ENCODE data around the gene ACSF3. TPM values are rescaled to one million over a fixed set of nuclear protein-coding genes. Genes with fewer than 3 reads are reported as not detected.

Gene ACSF3
- total RNA-seq, 1 experiment from 2014 or later, result 54.9 TPM

DNA sequence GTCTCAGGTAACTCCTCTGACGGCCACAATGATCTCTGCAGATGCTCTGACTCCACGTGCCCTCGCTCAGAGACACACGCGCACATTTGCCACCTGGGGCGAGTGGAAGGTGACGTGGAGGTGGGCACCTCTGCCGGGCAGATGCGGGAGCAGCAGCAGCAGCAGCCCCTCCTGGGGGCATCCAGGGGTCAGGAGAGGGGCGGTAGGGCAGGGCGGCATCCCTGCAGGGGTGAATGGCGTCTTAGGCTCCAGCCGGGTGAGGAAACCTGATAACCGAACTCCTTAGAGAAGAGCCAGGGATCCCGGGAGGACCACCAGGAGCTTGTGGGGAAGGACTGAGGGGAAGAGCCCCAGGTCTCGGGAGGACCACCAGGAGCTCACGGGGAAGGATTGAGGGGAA lies 43.3 kb downstream of the ACSF3 start:
- Mint-ChIP-seq H3K36me3 (ENCODE audit: insufficient read depth, unreplicated experiment) (peaks cover 6% of the 10 kb centered on the region), H3K4me3 (ENCODE audit: low read depth, unreplicated experiment) (no peak overlapping the region), H3K9me3 (ENCODE audit: low read depth, unreplicated experiment) (no peaks in the 10 kb centered on the region), H3K27me3 (ENCODE audit: unreplicated experiment) (no peaks in the 10 kb centered on the region), H3K27ac (ENCODE audit: unreplicated experiment) (no peak overlapping the region), H3K4me1 (ENCODE audit: low read depth, unreplicated experiment) (no peaks in the 10 kb centered on the region)
- CTCF ChIA-PET, result no interaction called here
- DNase-seq, result no peak
- TF ChIP-seq, protein P1, sequence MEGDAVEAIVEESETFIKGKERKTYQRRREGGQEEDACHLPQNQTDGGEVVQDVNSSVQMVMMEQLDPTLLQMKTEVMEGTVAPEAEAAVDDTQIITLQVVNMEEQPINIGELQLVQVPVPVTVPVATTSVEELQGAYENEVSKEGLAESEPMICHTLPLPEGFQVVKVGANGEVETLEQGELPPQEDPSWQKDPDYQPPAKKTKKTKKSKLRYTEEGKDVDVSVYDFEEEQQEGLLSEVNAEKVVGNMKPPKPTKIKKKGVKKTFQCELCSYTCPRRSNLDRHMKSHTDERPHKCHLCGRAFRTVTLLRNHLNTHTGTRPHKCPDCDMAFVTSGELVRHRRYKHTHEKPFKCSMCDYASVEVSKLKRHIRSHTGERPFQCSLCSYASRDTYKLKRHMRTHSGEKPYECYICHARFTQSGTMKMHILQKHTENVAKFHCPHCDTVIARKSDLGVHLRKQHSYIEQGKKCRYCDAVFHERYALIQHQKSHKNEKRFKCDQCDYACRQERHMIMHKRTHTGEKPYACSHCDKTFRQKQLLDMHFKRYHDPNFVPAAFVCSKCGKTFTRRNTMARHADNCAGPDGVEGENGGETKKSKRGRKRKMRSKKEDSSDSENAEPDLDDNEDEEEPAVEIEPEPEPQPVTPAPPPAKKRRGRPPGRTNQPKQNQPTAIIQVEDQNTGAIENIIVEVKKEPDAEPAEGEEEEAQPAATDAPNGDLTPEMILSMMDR (IDR thresholded peaks at IDR 0.05; ENCODE audit: unreplicated experiment), result no peak
- intact Hi-C loops (cut with micrococcal nuclease; ENCODE audit: unreplicated experiment), result no loop called here
- no TSS peak for BruUV-seq (replicated peaks)

DNA sequence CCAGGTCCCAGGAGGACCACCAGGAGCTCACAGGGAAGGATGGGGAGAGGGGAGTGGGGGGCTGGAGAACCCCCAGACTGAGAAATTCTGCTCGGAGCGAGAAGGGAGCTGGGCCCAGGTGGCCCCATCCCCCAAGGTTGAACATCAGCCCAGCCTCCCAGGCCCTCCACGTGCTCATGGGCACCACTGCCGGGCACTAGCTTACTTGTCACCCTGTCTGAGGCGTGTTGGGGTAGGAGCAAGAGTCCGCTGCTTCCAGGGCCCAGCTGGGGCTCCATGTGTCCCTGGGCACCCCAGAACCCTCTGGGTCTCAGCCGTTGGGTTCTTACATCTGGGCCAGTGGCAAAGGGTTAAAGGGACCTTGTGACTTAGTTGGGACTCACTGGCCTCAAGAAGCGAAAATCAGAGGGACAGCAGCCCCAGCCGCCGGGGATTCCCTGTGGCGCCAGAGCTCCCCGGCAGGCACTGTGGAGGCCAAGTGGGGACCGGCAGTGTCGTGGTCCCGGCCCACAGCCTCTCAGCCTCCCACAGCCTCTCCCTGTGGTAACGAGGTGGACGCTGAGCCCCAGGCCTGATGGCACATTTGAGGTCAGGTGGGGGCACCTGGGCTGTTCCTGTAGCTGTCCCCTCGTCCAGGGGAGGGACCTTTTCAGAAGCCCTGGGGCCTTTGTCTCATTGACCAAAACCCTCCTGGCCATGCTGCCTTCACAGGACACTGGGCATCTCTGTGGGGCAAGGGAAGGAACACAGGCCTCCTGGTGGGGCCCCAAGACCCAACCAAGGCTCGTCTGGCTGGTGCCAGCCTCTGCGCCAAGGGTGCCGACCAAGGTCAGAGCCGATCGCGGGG lies 44.2 kb downstream of the ACSF3 start:
- Mint-ChIP-seq H3K4me1 (ENCODE audit: low read depth, unreplicated experiment) (no peaks in the 10 kb centered on the region), H3K27ac (ENCODE audit: unreplicated experiment) (no peak overlapping the region), H3K27me3 (ENCODE audit: unreplicated experiment) (no peaks in the 10 kb centered on the region), H3K36me3 (ENCODE audit: insufficient read depth, unreplicated experiment) (peaks cover 12% of the 10 kb centered on the region), H3K4me3 (ENCODE audit: low read depth, unreplicated experiment) (no peak overlapping the region), H3K9me3 (ENCODE audit: low read depth, unreplicated experiment) (no peaks in the 10 kb centered on the region)
- no TSS peak for BruUV-seq (replicated peaks)
- TF ChIP-seq, protein P1 (IDR thresholded peaks at IDR 0.05; ENCODE audit: unreplicated experiment), result no peak
- DNase-seq, result no peak
- CTCF ChIA-PET, result interaction anchor here (0.7 kb wide), 1 partner anchor 75 kb away, joined by 3 read pairs; no protein-coding TSS in a partner anchor
- intact Hi-C loops (cut with micrococcal nuclease; ENCODE audit: unreplicated experiment), result no loop called here

GRCh38 chr16:89138513-89138795 lies 44.8 kb downstream of the ACSF3 start:
- H3K36me3 Mint-ChIP-seq (ENCODE audit: insufficient read depth, unreplicated experiment), result peaks cover 12% of the 10 kb centered on the region
- CTCF ChIA-PET, result no interaction called here
- no peak overlapping the region for H3K4me3 Mint-ChIP-seq (ENCODE audit: low read depth, unreplicated experiment)
- no peak overlapping the region for H3K27ac Mint-ChIP-seq (ENCODE audit: unreplicated experiment)
- no peak for DNase-seq
- BruUV-seq (replicated peaks), result no TSS peak
- intact Hi-C loops (cut with micrococcal nuclease; ENCODE audit: unreplicated experiment), result no loop called here
- TF ChIP-seq, protein P1 (IDR thresholded peaks at IDR 0.05; ENCODE audit: unreplicated experiment), result no peak
- no peaks in the 10 kb centered on the region for H3K9me3 Mint-ChIP-seq (ENCODE audit: low read depth, unreplicated experiment)
- H3K27me3 Mint-ChIP-seq (ENCODE audit: unreplicated experiment), result no peaks in the 10 kb centered on the region
- no peaks in the 10 kb centered on the region for H3K4me1 Mint-ChIP-seq (ENCODE audit: low read depth, unreplicated experiment)

DNA sequence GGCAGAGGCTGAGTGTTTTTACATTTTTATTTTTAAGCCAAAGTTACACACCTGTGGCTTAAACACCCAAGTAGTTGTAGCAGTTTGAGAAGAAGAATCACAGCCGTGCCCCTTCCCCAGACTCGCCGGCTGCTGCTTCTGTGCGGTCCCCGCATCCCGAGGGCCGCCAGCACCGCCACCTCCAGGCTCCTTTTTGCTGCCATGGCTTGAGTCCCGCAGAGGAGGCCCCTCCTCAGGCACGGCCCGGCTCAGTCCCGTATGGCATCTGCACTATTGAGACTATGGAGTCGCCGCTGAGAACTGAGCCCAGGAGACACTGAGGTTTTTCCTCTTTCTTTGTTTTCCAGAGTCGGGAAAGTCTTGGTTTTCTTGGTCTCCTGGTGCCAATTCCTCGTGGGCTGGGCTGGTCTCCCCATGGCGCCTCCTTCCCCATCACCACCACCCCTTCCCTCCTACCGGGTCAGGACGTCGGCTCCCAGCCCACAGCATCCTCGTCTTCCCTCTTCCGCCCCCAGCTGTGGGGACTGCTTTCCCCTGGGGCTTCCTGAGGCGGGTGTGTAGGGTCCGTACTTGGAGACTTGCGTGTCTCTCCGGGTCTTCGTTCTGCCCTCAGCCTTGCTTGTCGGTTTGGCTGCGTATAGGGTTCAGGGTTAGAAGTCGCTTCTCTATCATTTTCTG lies 45.3 kb downstream of the ACSF3 start:
- H3K4me3 Mint-ChIP-seq (ENCODE audit: low read depth, unreplicated experiment), result no peak overlapping the region
- intact Hi-C loops (cut with micrococcal nuclease; ENCODE audit: unreplicated experiment), result no loop called here
- peaks cover 12% of the 10 kb centered on the region for H3K36me3 Mint-ChIP-seq (ENCODE audit: insufficient read depth, unreplicated experiment)
- no peak for DNase-seq
- BruUV-seq (replicated peaks), result no TSS peak
- no peaks in the 10 kb centered on the region for H3K9me3 Mint-ChIP-seq (ENCODE audit: low read depth, unreplicated experiment)
- no peaks in the 10 kb centered on the region for H3K27me3 Mint-ChIP-seq (ENCODE audit: unreplicated experiment)
- CTCF ChIA-PET, result interaction anchor here (0.7 kb wide), 1 partner anchor 53 kb away, joined by 3 read pairs; no protein-coding TSS in a partner anchor
- H3K4me1 Mint-ChIP-seq (ENCODE audit: low read depth, unreplicated experiment), result no peaks in the 10 kb centered on the region
- no peak overlapping the region for H3K27ac Mint-ChIP-seq (ENCODE audit: unreplicated experiment)
- TF ChIP-seq, protein P1 (IDR thresholded peaks at IDR 0.05; ENCODE audit: unreplicated experiment), result no peak

Measured in Calu3 (cell line).